ENCODE results near the gene ZNF571.
A peak's percentile ranks its signal among the peaks of the same experiment; 100 is the strongest.

Gene ZNF571

DNA sequence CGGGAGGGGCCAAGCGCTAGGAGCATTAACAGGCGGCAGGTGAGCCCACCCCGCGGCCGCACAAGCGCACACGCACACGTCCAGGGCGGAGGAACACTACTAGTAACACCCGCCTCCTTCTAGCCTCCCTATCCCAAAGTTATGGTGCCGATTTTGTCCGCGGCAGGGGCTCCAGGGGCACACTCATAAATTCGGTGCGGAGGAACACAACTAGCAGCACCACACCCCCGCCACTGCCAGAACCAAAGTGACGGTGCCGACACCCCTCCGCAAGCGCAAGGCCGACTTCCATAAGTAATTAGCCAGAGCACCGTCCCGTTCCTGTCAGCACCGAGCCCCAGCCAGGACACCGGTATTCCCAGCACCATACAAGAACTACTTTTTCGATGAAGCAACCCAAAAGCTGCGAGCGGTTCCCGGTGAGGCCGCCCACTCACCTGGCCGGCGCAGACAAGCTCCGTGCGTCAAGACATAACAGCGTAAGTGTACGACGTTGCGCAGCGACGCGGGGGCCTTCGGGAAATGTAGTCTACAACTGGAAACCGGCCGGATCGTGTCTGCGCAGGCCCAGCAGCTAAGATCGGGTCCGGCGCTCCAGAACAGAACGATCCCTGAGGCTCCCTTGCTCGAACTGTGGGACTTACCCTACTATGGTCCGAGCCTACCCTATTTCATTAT, at the start of gene ZNF571, which contains the start of gene ZNF540:
Gene ZNF571 (minus strand): TSS at position 489 of the 678 bp plus-strand sequence. CDS start 8,116 bp downstream, outside the sequence.
Gene ZNF540 (plus strand): TSS at position 573 of the 678 bp plus-strand sequence. CDS start 3,572 bp downstream, outside the sequence.
- DNase-seq (ENCODE audit: extremely low read depth, low read depth) = peak; percentile 69
- TF ChIP-seq, protein P1, sequence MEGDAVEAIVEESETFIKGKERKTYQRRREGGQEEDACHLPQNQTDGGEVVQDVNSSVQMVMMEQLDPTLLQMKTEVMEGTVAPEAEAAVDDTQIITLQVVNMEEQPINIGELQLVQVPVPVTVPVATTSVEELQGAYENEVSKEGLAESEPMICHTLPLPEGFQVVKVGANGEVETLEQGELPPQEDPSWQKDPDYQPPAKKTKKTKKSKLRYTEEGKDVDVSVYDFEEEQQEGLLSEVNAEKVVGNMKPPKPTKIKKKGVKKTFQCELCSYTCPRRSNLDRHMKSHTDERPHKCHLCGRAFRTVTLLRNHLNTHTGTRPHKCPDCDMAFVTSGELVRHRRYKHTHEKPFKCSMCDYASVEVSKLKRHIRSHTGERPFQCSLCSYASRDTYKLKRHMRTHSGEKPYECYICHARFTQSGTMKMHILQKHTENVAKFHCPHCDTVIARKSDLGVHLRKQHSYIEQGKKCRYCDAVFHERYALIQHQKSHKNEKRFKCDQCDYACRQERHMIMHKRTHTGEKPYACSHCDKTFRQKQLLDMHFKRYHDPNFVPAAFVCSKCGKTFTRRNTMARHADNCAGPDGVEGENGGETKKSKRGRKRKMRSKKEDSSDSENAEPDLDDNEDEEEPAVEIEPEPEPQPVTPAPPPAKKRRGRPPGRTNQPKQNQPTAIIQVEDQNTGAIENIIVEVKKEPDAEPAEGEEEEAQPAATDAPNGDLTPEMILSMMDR (IDR thresholded peaks at IDR 0.05; ENCODE audit: low read depth, low read length, missing control alignments) = no peak
- peak within 1 kb of the TSS; percentile 78 for H3K4me3 ChIP-seq (replicated peaks; ENCODE audit: low read depth, low read length)

DNA sequence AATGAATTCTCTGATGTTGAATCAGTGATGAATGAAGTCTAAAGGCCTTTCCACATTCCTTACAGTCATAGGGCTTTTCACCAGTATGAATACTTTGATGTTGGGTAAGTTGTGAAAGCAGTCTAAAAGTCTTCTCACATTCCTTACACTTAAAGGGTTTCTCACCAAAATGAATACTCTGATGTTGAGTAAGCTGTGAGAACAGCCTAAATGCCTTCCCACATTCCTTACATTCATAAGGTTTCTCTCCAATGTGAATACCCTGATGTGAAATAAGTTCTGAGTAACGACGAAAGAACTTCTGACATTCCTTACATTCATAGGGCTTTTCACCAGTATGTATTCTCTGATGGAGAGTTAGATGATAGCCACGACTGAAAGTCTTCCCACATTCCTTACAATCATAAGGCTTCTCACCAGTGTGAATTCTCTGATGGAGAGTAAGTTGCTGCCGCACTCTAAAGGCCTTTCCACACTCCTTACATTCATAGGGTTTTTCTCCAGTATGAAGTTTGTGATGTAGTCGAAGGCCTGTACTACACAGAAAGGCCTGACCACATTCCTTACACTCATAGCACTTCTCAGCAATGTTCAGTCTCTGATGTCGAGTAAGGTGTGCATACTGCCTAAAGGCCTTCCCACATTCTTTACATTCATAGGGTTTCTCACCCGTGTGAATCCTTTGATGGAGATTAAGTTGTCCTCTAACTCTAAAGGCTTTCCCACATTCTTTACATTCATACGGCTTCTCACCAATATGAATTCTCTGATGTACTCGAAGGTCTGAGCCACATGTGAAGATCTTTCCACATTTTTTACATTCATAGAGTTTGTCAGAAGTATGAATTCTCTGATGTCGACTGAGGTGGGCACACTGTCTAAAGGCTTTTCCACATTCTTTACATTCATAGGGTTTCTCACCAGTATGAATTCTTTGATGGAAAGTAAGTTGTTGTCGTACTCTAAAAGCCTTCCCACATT, 40.8 kb upstream of the ZNF571 start:
- no peak overlapping the region for H3K4me3 ChIP-seq (replicated peaks; ENCODE audit: low read depth, low read length)
- TF ChIP-seq, protein P1 (IDR thresholded peaks at IDR 0.05; ENCODE audit: low read depth, low read length, missing control alignments) = no peak
- no peak for DNase-seq (ENCODE audit: extremely low read depth, low read depth)

DNA sequence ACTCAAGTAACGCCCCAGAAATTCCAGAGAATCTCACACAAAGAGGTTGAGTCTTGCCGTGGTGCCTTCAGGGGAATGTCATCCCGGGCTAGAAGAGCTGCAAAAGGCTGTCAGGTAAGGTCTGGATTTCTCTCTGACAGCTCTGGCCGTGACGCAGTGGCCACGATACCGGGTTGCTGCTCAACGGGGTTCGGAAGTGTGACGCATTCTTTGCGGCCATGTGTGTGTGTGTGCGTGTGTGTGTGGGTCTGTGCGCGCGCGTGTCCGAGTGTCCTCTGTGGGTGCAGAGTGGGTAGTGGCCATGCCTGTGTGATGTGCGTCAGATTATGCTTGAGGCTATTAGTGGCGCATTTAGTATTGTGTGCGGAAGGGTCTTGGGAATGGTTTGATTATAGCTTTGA, 390 bp upstream of the ZNF571 start:
- TF ChIP-seq, protein P1 (IDR thresholded peaks at IDR 0.05; ENCODE audit: low read depth, low read length, missing control alignments) = no peak
- peak; percentile 15 for DNase-seq (ENCODE audit: extremely low read depth, low read depth)
- H3K4me3 ChIP-seq (replicated peaks; ENCODE audit: low read depth, low read length) = peak overlapping the region; percentile 78

DNA sequence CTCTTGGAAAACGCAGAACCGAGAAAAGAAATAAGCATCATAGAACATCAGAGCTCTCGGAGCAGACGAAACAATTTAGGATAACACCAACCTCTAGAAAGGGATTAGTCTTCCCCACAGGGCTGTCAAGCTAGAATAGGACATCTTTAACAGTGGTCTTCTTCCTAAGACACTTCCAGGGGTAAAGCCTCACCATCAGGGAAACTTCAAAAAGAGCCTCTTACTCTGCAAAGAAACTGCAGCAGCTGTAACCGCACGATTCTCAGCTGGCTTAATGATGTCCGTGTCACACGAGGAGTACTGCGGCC, 642 bp downstream of the ZNF571 start:
- no peak for DNase-seq (ENCODE audit: extremely low read depth, low read depth)
- TF ChIP-seq, protein P1 (IDR thresholded peaks at IDR 0.05; ENCODE audit: low read depth, low read length, missing control alignments) = no peak
- peak overlapping the region; percentile 78 for H3K4me3 ChIP-seq (replicated peaks; ENCODE audit: low read depth, low read length)

DNA sequence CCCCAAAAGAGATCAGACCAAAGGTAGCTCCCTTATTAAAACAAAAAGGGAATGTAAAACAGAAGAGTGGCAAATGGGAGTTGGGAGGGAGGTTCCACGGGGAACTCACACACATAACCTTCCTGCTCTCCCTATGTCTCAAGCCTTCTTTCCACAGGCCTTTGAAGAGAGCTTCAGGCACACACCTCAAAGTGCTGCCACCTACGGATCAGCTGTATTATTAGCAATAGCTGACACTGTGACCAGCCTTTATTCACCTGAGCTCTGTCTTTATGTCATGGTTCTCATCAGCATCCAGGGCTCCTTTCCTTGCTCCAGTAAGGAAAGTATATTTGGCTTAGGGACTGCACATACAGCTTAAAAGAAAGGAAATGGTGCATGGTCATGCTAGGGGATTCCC, 11.3 kb downstream of the ZNF571 start:
- no peak overlapping the region for H3K4me3 ChIP-seq (replicated peaks; ENCODE audit: low read depth, low read length)
- TF ChIP-seq, protein P1 (IDR thresholded peaks at IDR 0.05; ENCODE audit: low read depth, low read length, missing control alignments) = no peak
- DNase-seq (ENCODE audit: extremely low read depth, low read depth) = no peak

DNA sequence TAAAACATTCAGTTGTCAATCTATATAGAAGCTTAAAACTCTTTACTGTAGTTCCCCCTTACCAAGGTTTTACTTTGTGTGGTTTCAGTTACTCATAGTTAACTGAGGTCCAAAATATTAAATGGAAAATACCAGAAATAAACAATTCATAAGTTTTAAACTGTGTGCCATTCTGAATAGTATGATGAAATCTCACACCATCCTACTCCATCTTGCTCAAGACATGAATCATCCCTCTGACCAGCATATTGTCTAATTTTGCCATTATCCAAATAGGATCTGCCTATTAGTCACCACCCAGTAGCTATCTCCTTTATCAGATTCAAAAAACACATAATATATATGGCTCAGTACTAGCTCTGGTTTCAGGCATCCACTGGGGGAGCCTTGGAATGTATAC, 22.4 kb downstream of the ZNF571 start:
- no peak for DNase-seq (ENCODE audit: extremely low read depth, low read depth)
- H3K4me3 ChIP-seq (replicated peaks; ENCODE audit: low read depth, low read length) = no peak overlapping the region
- TF ChIP-seq, protein P1 (IDR thresholded peaks at IDR 0.05; ENCODE audit: low read depth, low read length, missing control alignments) = no peak

All from HFF-Myc (cell line).